Measurements from ENCODE around the gene PGAM1. TPM values are rescaled to one million over a fixed set of nuclear protein-coding genes. Genes with fewer than 3 reads are reported as not detected.

The PGAM1 gene
- polyA plus RNA-seq, 1 donor from 2014 or later: 195 TPM

DNA sequence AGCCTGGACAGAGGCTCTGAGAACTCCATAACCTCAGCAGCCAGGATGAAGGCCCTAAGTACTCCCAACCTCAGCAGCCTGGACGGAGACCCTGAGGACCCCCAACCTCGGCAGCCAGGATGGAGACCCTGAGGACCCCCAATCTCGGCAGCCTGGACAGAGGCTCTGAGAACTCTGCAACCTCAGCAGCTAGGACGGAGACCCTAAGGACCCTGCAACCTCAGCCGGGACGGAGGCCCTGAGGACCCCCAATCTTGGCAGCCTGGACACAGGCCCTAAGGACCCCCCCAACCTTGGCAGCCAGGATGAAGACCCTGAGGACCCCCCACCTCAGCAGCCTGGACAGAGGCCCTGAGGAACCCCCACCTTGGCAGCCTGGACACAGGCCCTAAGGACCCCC, 41.4 kb upstream of the PGAM1 start:
- H4K20me1 ChIP-seq (ENCODE audit: insufficient read depth): no peaks in the 10 kb centered on the region
- no peaks in the 10 kb centered on the region for H3F3A ChIP-seq (ENCODE audit: insufficient read depth, low read length, poor library complexity, severe bottlenecking)
- no peaks in the 10 kb centered on the region for H3K36me3 ChIP-seq (ENCODE audit: insufficient read depth, low read length)
- no peak overlapping the region for H3K27ac ChIP-seq (ENCODE audit: low read length)
- H3K27me3 ChIP-seq (ENCODE audit: insufficient read depth, low read depth, low read length): no peaks in the 10 kb centered on the region
- no peak overlapping the region for H3K9ac ChIP-seq (ENCODE audit: low read length)
- TF ChIP-seq EZH2 (IDR thresholded peaks at IDR 0.05; ENCODE audit: borderline replicate concordance, insufficient read depth, low read length, poor library complexity, severe bottlenecking) (no peak), RAD21 (conservative IDR thresholded peaks at IDR 0.05) (no peak), TAF1 (IDR thresholded peaks at IDR 0.05; ENCODE audit: low read depth) (no peak), POLR2AphosphoS5 (IDR thresholded peaks at IDR 0.05) (no peak), EP300 (conservative IDR thresholded peaks at IDR 0.05; ENCODE audit: poor library complexity, severe bottlenecking) (no peak), SMC3 (conservative IDR thresholded peaks at IDR 0.05; ENCODE audit: poor library complexity) (no peak)
- TF ChIP-seq, protein P1, sequence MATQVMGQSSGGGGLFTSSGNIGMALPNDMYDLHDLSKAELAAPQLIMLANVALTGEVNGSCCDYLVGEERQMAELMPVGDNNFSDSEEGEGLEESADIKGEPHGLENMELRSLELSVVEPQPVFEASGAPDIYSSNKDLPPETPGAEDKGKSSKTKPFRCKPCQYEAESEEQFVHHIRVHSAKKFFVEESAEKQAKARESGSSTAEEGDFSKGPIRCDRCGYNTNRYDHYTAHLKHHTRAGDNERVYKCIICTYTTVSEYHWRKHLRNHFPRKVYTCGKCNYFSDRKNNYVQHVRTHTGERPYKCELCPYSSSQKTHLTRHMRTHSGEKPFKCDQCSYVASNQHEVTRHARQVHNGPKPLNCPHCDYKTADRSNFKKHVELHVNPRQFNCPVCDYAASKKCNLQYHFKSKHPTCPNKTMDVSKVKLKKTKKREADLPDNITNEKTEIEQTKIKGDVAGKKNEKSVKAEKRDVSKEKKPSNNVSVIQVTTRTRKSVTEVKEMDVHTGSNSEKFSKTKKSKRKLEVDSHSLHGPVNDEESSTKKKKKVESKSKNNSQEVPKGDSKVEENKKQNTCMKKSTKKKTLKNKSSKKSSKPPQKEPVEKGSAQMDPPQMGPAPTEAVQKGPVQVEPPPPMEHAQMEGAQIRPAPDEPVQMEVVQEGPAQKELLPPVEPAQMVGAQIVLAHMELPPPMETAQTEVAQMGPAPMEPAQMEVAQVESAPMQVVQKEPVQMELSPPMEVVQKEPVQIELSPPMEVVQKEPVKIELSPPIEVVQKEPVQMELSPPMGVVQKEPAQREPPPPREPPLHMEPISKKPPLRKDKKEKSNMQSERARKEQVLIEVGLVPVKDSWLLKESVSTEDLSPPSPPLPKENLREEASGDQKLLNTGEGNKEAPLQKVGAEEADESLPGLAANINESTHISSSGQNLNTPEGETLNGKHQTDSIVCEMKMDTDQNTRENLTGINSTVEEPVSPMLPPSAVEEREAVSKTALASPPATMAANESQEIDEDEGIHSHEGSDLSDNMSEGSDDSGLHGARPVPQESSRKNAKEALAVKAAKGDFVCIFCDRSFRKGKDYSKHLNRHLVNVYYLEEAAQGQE (IDR thresholded peaks at IDR 0.05; ENCODE audit: borderline replicate concordance): no peak
- no peak overlapping the region for H3K4me2 ChIP-seq (ENCODE audit: low read length)
- H3K79me2 ChIP-seq (replicated peaks; ENCODE audit: insufficient read depth, low read length): no peaks in the 10 kb centered on the region
- no peaks in the 10 kb centered on the region for H3K9me3 ChIP-seq (ENCODE audit: low read length)
- no peaks in the 10 kb centered on the region for H3K9me2 ChIP-seq (ENCODE audit: insufficient read depth, low read length)
- H2AFZ ChIP-seq (ENCODE audit: low read depth, low read length): no peak overlapping the region
- no peak overlapping the region for H3K4me3 ChIP-seq (ENCODE audit: low read length)

DNA sequence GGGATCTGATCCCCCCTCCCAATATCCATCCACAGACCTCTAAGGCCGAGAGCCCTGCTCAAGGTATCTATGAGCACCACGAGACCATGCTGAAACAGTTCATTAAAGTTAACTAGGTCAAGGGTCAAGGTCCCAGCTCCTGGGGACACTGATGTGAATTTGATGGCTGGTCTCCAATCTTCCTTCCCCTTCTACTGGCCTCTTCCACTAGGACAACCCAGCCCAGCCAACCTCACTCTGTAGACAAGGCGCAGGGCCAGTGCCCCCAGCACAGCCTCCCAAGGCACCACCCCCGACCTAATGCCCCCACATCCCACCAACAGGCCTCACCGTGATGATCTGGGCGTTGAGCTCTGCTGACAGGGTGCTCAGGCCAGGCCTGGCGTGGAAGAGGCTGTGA, 40.4 kb upstream of the PGAM1 start:
- Histone ChIP-seq H3K4me2 (ENCODE audit: low read length) (no peak overlapping the region), H4K20me1 (ENCODE audit: insufficient read depth) (no peaks in the 10 kb centered on the region), H3K4me3 (ENCODE audit: low read length) (no peak overlapping the region), H3K9ac (ENCODE audit: low read length) (no peak overlapping the region), H3F3A (ENCODE audit: insufficient read depth, low read length, poor library complexity, severe bottlenecking) (no peaks in the 10 kb centered on the region), H3K27me3 (ENCODE audit: insufficient read depth, low read depth, low read length) (no peaks in the 10 kb centered on the region), H3K36me3 (ENCODE audit: insufficient read depth, low read length) (no peaks in the 10 kb centered on the region), H3K27ac (ENCODE audit: low read length) (no peak overlapping the region), H3K9me2 (ENCODE audit: insufficient read depth, low read length) (no peaks in the 10 kb centered on the region), H3K9me3 (ENCODE audit: low read length) (no peaks in the 10 kb centered on the region), H2AFZ (ENCODE audit: low read depth, low read length) (no peak overlapping the region), H3K79me2 (replicated peaks; ENCODE audit: insufficient read depth, low read length) (no peaks in the 10 kb centered on the region)
- TF ChIP-seq TAF1 (IDR thresholded peaks at IDR 0.05; ENCODE audit: low read depth): no peak

DNA sequence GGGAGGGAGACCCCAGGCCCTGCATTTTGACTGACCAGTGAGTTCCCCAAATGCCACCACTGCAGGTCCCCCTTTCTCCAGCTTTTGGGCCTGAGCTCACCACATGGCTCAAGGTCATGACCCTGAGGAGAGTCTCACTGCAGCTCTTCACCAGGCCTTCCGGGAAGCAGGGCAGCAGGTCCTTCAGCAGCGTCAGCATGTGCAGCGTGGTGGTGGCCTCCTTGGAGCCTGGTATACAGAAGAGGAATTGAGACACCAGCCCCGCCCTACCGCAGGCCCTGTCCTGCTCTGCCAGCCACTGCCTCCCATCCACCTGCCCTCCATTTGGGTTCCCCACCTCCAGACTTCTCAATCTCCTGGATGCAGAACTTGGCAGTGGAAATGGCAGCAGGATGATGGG, 37.8 kb upstream of the PGAM1 start:
- no peak overlapping the region for H3K4me2 ChIP-seq (ENCODE audit: low read length)
- no peak overlapping the region for H3K27ac ChIP-seq (ENCODE audit: low read length)
- H3K9me3 ChIP-seq (ENCODE audit: low read length): no peaks in the 10 kb centered on the region
- no peaks in the 10 kb centered on the region for H3K36me3 ChIP-seq (ENCODE audit: insufficient read depth, low read length)
- no peaks in the 10 kb centered on the region for H3F3A ChIP-seq (ENCODE audit: insufficient read depth, low read length, poor library complexity, severe bottlenecking)
- H3K9me2 ChIP-seq (ENCODE audit: insufficient read depth, low read length): no peaks in the 10 kb centered on the region
- no peak overlapping the region for H3K9ac ChIP-seq (ENCODE audit: low read length)
- H3K27me3 ChIP-seq (ENCODE audit: insufficient read depth, low read depth, low read length): no peaks in the 10 kb centered on the region
- no peaks in the 10 kb centered on the region for H4K20me1 ChIP-seq (ENCODE audit: insufficient read depth)
- TF ChIP-seq, protein P2, sequence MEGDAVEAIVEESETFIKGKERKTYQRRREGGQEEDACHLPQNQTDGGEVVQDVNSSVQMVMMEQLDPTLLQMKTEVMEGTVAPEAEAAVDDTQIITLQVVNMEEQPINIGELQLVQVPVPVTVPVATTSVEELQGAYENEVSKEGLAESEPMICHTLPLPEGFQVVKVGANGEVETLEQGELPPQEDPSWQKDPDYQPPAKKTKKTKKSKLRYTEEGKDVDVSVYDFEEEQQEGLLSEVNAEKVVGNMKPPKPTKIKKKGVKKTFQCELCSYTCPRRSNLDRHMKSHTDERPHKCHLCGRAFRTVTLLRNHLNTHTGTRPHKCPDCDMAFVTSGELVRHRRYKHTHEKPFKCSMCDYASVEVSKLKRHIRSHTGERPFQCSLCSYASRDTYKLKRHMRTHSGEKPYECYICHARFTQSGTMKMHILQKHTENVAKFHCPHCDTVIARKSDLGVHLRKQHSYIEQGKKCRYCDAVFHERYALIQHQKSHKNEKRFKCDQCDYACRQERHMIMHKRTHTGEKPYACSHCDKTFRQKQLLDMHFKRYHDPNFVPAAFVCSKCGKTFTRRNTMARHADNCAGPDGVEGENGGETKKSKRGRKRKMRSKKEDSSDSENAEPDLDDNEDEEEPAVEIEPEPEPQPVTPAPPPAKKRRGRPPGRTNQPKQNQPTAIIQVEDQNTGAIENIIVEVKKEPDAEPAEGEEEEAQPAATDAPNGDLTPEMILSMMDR (IDR thresholded peaks at IDR 0.05; ENCODE audit: poor library complexity, severe bottlenecking): no peak
- TF ChIP-seq SMC3 (conservative IDR thresholded peaks at IDR 0.05; ENCODE audit: poor library complexity): no peak
- TF ChIP-seq MXI1 (conservative IDR thresholded peaks at IDR 0.05; ENCODE audit: poor library complexity, severe bottlenecking): no peak
- no peak for TF ChIP-seq RAD21 (conservative IDR thresholded peaks at IDR 0.05)
- no peak for TF ChIP-seq POLR2AphosphoS5 (IDR thresholded peaks at IDR 0.05)
- no peak for TF ChIP-seq EP300 (conservative IDR thresholded peaks at IDR 0.05; ENCODE audit: poor library complexity, severe bottlenecking)
- TF ChIP-seq, protein P1 (IDR thresholded peaks at IDR 0.05; ENCODE audit: borderline replicate concordance): no peak
- no peak for TF ChIP-seq EZH2 (IDR thresholded peaks at IDR 0.05; ENCODE audit: borderline replicate concordance, insufficient read depth, low read length, poor library complexity, severe bottlenecking)
- TF ChIP-seq TAF1 (IDR thresholded peaks at IDR 0.05; ENCODE audit: low read depth): no peak
- no peak overlapping the region for H3K4me3 ChIP-seq (ENCODE audit: low read length)
- H2AFZ ChIP-seq (ENCODE audit: low read depth, low read length): no peak overlapping the region
- no peaks in the 10 kb centered on the region for H3K79me2 ChIP-seq (replicated peaks; ENCODE audit: insufficient read depth, low read length)

Data from neural cell (in vitro differentiated cells).